HCT116 (cell line): Measurements from ENCODE around the gene IMMP2L. TPM values are rescaled to one million over a fixed set of nuclear protein-coding genes. Genes with fewer than 3 reads are reported as not detected.

ENCODE experiments used
- ATAC-seq: fragments of 200-7000 bp; cut with Tn5 transposase; 2 replicates; pipeline ENCODE4 v1.9.1; 2020; ENCODE audit warnings: mild to moderate bottlenecking, moderate library complexity
- BruUV-seq: library from RNA; stranded (reverse); fragments of 400-500 nt; replicated peaks from 2 replicates; lab custom pipeline; 2021; lab: Mats Ljungman, UMichigan
- CTCF ChIA-PET: fragments of 300-600 bp; sonication (Branson Sonifier 250); formaldehyde crosslinking; loops from one replicate; lab custom pipeline; 2021; ENCODE audit warnings: antibody characterized with exemption; lab: Charles Lee
- POLR2A ChIA-PET: fragments of 300-600, 350-600 bp; sonication (Branson Sonifier 250); formaldehyde crosslinking; loops from one replicate; lab custom pipeline; 2021; ENCODE audit warnings: antibody characterized with exemption; lab: Charles Lee
- RAD21 ChIA-PET, 2 experiments: fragments of 300-600 bp; sonication (Branson Sonifier 250); formaldehyde crosslinking; loops; one replicate each; lab custom pipeline; 2023; ENCODE audit warnings: low total read pairs in 2 of 2; ENCODE audit not compliant: uncharacterized antibody in 2 of 2, unreplicated experiment in 2 of 2, low non-redundant PET in 1 of 2; lab: Charles Lee
- DNase-seq: peaks from one replicate; pipeline ENCODE4 v3.0.0-alpha.2; 2010; ENCODE audit warnings: low read depth, low spot score
- H2AFZ ChIP-seq: fragments of 200-600 bp; shearing (Covaris generic), sonication (generic); 2 replicates; pipeline ENCODE4 v1.6.1; 2017; ENCODE audit warnings: low read depth, mixed run types, mixed read lengths, antibody characterized with exemption, low read length; ENCODE audit not compliant: poor library complexity, severe bottlenecking
- H3K27ac ChIP-seq: 2 replicates; pipeline ENCODE4 v1.5.1; 2012; ENCODE audit warnings: low read depth, low read length
- H3K27me3 ChIP-seq: fragments of 200-600 bp; sonication (generic); 2 replicates; pipeline ENCODE4 v1.6.1; 2016; ENCODE audit warnings: mixed run types, low read length, mixed read lengths; ENCODE audit not compliant: insufficient read depth
- H3K36me3 ChIP-seq, 2 experiments: fragments of 200-500 bp in 1 of 2; fragments of 200-600 bp in 1 of 2; sonication (Bioruptor generic) in 1 of 2; sonication (generic) in 1 of 2; 2 replicates each; pipeline versions ENCODE4 v1.5.1 to v1.6.1; 2014 to 2016; ENCODE audit warnings: low read length in 2 of 2, inconsistent platforms in 1 of 2, mixed read lengths in 1 of 2, mixed run types in 1 of 2; ENCODE audit not compliant: insufficient read depth in 2 of 2, control insufficient read depth in 1 of 2
- H3K4me1 ChIP-seq, 2 experiments: fragments of 200-600 bp in 1 of 2; sonication (generic) in 1 of 2; 2 replicates each; pipeline versions ENCODE4 v1.5.1 to v1.6.1; 2012 to 2017; ENCODE audit warnings: low read length in 2 of 2, inconsistent platforms in 1 of 2, mild to moderate bottlenecking in 1 of 2, mixed read lengths in 1 of 2, mixed run types in 1 of 2, moderate library complexity in 1 of 2; ENCODE audit not compliant: insufficient read depth in 2 of 2, control insufficient read depth in 1 of 2
- H3K4me2 ChIP-seq: fragments of 200-600 bp; sonication (generic); 2 replicates; pipeline ENCODE4 v1.6.1; 2017; ENCODE audit warnings: mixed run types, low read length, mixed read lengths
- H3K4me3 ChIP-seq, 2 experiments: fragments of 200-600 bp in 1 of 2; sonication (generic) in 1 of 2; replicated peaks in 1 of 2; 2 replicates each; pipeline ENCODE4 v1.5.1; 2011 to 2016; ENCODE audit warnings: low read length in 2 of 2, control low read depth in 1 of 2, low read depth in 1 of 2, mild to moderate bottlenecking in 1 of 2, mixed read lengths in 1 of 2, mixed run types in 1 of 2
- H3K79me2 ChIP-seq: fragments of 200-600 bp; sonication (generic); 2 replicates; pipeline ENCODE4 v1.6.1; 2017; ENCODE audit warnings: mild to moderate bottlenecking, mixed run types, low read length, moderate library complexity, mixed read lengths; ENCODE audit not compliant: insufficient read depth
- H3K9ac ChIP-seq: fragments of 200-600 bp; sonication (generic); 2 replicates; pipeline ENCODE4 v1.6.1; 2016; ENCODE audit warnings: low read length, mixed read lengths
- H3K9me2 ChIP-seq: fragments of 200-600 bp; sonication (generic), shearing (Covaris generic); 2 replicates; pipeline ENCODE4 v1.6.1; 2017; ENCODE audit warnings: mixed run types, mild to moderate bottlenecking, moderate library complexity; ENCODE audit not compliant: insufficient read depth
- H3K9me3 ChIP-seq, 2 experiments: fragments of 200-500 bp in 1 of 2; fragments of 200-600 bp in 1 of 2; sonication (Bioruptor generic) in 1 of 2; sonication (generic) in 1 of 2; 2 replicates each; pipeline ENCODE4 v1.6.1; 2014 to 2017; ENCODE audit warnings: low read length in 2 of 2, mixed read lengths in 2 of 2, inconsistent platforms in 1 of 2, low read depth in 1 of 2, mild to moderate bottlenecking in 1 of 2, mixed run types in 1 of 2, moderate library complexity in 1 of 2; ENCODE audit not compliant: control insufficient read depth in 1 of 2, insufficient read depth in 1 of 2
- H4K20me1 ChIP-seq: fragments of 200-600 bp; sonication (generic), shearing (Covaris generic); 2 replicates; pipeline ENCODE4 v1.6.1; 2017; ENCODE audit warnings: mixed run types, mild to moderate bottlenecking, moderate library complexity; ENCODE audit not compliant: insufficient read depth
- CEBPB ChIP-seq: IDR thresholded peaks from 2 replicates; pipeline ENCODE4 v1.6.1; 2012; ENCODE audit warnings: low read depth
- EGR1 ChIP-seq: IDR thresholded peaks from 2 replicates; pipeline ENCODE4 v1.6.1; 2012; ENCODE audit warnings: low read depth
- ELF1 ChIP-seq: IDR thresholded peaks from 2 replicates; pipeline ENCODE4 v1.6.1; 2012; ENCODE audit warnings: low read depth, borderline replicate concordance
- EZH2 ChIP-seq: fragments of 200-600 bp; sonication (generic); IDR thresholded peaks from 2 replicates; pipeline ENCODE4 v1.6.1; 2017; ENCODE audit warnings: antibody characterized with exemption, mixed run types
- SIN3A ChIP-seq: IDR thresholded peaks from 2 replicates; pipeline ENCODE4 v1.6.1; 2012; ENCODE audit warnings: low read depth
- TCF7L2 ChIP-seq: IDR thresholded peaks from 2 replicates; pipeline ENCODE4 v1.7.0; 2011; ENCODE audit warnings: borderline replicate concordance, inconsistent platforms; ENCODE audit not compliant: insufficient read depth, insufficient read length; ENCODE audit errors: extremely low read depth
- YY1 ChIP-seq: IDR thresholded peaks from 2 replicates; pipeline ENCODE4 v1.6.1; 2011; ENCODE audit warnings: low read length, low read depth, moderate library complexity, mild to moderate bottlenecking; ENCODE audit not compliant: insufficient replicate concordance; ENCODE audit errors: extremely low read depth
- ZBTB33 ChIP-seq: IDR thresholded peaks from 2 replicates; pipeline ENCODE4 v1.6.1; 2011; ENCODE audit warnings: mild to moderate bottlenecking, low read length, moderate library complexity; ENCODE audit not compliant: insufficient replicate concordance; ENCODE audit errors: extremely low read depth
- ZFX ChIP-seq: fragments of 450-650 bp; IDR thresholded peaks from 2 replicates; pipeline ENCODE4 v1.6.1; 2017
- ZNF274 ChIP-seq: fragments of 200-500 bp; sonication (Bioruptor generic); IDR thresholded peaks from 2 replicates; pipeline ENCODE4 v1.6.1; 2014; ENCODE audit warnings: mild to moderate bottlenecking, low read depth, low read length, inconsistent platforms
- intact Hi-C: fragments of 100-400 bp; cut with micrococcal nuclease; formaldehyde crosslinking; loops from 2 replicates; pipeline ENCODE4 v1.10.0; 2022
- total RNA-seq: library from RNA; stranded (reverse); gene quantifications from one replicate; pipeline ENCODE4 v1.2.1, GENCODE V29; 2021; ENCODE audit not compliant: unreplicated experiment
- TF ChIP-seq, protein P1 (sequence below), 3 experiments: fragments of 200-600 bp in 1 of 3; sonication (generic) in 1 of 3; IDR thresholded peaks in 2 of 3; conservative IDR thresholded peaks in 1 of 3; 2 replicates each; pipeline ENCODE4 v1.5.1; 2012 to 2017; ENCODE audit warnings: low read depth in 2 of 3, low read length in 2 of 3, antibody characterized with exemption in 1 of 3, borderline replicate concordance in 1 of 3, control low read depth in 1 of 3, mild to moderate bottlenecking in 1 of 3, mixed read lengths in 1 of 3, mixed run types in 1 of 3, moderate library complexity in 1 of 3; ENCODE audit not compliant: insufficient read depth in 1 of 3
- TF ChIP-seq, protein P2 (sequence below): IDR thresholded peaks from 2 replicates; pipeline ENCODE4 v1.6.1; 2012
- TF ChIP-seq, protein P3 (sequence below): IDR thresholded peaks from 2 replicates; pipeline ENCODE4 v1.6.1; 2012; ENCODE audit warnings: low read depth
- TF ChIP-seq, protein P4 (sequence below): IDR thresholded peaks from 2 replicates; pipeline ENCODE4 v1.6.1; 2012

The IMMP2L gene
- total RNA-seq, 1 experiment from 2014 or later = 21.1 TPM

DNA sequence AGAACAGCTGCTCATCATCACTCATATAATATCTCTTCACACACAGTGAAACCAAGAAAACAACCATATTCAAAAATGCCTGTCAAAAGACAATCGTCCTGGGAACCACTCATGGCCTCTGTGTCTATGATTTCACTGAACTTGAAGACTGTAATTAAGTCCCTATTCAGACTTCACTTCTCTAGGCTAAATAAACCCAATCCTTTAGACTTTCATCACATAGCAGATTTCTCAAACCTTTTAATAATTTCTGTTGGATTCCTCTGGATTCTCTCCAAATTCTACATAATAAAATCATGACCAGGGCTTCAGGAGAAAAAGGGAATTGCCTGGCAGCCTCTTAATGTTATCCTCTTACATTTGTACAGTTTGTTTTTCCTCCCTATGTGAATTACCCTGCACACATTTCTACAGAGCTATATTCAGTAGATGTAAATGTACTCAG, 270.2 kb downstream of the IMMP2L start:
- BruUV-seq = no TSS peak
- no peaks in the 10 kb centered on the region for H3K4me1 ChIP-seq
- H3K4me3 ChIP-seq = no peak overlapping the region
- no peaks in the 10 kb centered on the region for H3K79me2 ChIP-seq
- ATAC-seq (no peak), DNase-seq (no peak)
- H3K27ac ChIP-seq = no peak overlapping the region
- no peak overlapping the region for H3K4me2 ChIP-seq
- TF ChIP-seq ZFX = no peak
- TF ChIP-seq EGR1 = no peak
- TF ChIP-seq, protein P1, sequence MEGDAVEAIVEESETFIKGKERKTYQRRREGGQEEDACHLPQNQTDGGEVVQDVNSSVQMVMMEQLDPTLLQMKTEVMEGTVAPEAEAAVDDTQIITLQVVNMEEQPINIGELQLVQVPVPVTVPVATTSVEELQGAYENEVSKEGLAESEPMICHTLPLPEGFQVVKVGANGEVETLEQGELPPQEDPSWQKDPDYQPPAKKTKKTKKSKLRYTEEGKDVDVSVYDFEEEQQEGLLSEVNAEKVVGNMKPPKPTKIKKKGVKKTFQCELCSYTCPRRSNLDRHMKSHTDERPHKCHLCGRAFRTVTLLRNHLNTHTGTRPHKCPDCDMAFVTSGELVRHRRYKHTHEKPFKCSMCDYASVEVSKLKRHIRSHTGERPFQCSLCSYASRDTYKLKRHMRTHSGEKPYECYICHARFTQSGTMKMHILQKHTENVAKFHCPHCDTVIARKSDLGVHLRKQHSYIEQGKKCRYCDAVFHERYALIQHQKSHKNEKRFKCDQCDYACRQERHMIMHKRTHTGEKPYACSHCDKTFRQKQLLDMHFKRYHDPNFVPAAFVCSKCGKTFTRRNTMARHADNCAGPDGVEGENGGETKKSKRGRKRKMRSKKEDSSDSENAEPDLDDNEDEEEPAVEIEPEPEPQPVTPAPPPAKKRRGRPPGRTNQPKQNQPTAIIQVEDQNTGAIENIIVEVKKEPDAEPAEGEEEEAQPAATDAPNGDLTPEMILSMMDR (IDR thresholded peaks at IDR 0.05 in 2 of 3, conservative IDR thresholded peaks at IDR 0.05 in 1 of 3; ENCODE audit: borderline replicate concordance in 1 of 3, insufficient read depth in 1 of 3, low read depth in 2 of 3, low read length in 2 of 3) = no peak
- no peak for TF ChIP-seq YY1
- TF ChIP-seq ZNF274 = no peak
- no peak for TF ChIP-seq SIN3A
- TF ChIP-seq ELF1 = no peak
- TF ChIP-seq, protein P2, sequence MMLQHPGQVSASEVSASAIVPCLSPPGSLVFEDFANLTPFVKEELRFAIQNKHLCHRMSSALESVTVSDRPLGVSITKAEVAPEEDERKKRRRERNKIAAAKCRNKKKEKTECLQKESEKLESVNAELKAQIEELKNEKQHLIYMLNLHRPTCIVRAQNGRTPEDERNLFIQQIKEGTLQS = no peak
- TF ChIP-seq EZH2 = no peak
- TF ChIP-seq TCF7L2 = no peak
- TF ChIP-seq CEBPB = no peak
- TF ChIP-seq, protein P3, sequence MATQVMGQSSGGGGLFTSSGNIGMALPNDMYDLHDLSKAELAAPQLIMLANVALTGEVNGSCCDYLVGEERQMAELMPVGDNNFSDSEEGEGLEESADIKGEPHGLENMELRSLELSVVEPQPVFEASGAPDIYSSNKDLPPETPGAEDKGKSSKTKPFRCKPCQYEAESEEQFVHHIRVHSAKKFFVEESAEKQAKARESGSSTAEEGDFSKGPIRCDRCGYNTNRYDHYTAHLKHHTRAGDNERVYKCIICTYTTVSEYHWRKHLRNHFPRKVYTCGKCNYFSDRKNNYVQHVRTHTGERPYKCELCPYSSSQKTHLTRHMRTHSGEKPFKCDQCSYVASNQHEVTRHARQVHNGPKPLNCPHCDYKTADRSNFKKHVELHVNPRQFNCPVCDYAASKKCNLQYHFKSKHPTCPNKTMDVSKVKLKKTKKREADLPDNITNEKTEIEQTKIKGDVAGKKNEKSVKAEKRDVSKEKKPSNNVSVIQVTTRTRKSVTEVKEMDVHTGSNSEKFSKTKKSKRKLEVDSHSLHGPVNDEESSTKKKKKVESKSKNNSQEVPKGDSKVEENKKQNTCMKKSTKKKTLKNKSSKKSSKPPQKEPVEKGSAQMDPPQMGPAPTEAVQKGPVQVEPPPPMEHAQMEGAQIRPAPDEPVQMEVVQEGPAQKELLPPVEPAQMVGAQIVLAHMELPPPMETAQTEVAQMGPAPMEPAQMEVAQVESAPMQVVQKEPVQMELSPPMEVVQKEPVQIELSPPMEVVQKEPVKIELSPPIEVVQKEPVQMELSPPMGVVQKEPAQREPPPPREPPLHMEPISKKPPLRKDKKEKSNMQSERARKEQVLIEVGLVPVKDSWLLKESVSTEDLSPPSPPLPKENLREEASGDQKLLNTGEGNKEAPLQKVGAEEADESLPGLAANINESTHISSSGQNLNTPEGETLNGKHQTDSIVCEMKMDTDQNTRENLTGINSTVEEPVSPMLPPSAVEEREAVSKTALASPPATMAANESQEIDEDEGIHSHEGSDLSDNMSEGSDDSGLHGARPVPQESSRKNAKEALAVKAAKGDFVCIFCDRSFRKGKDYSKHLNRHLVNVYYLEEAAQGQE = no peak
- TF ChIP-seq, protein P4, sequence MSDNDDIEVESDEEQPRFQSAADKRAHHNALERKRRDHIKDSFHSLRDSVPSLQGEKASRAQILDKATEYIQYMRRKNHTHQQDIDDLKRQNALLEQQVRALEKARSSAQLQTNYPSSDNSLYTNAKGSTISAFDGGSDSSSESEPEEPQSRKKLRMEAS = no peak
- no peak for TF ChIP-seq ZBTB33
- H3K27me3 ChIP-seq = no peaks in the 10 kb centered on the region
- no peaks in the 10 kb centered on the region; the same call in 1 of the 2 replicates for H4K20me1 ChIP-seq
- H3K9ac ChIP-seq = no peak overlapping the region
- H3K36me3 ChIP-seq = no peaks in the 10 kb centered on the region
- no peak overlapping the region for H2AFZ ChIP-seq
- no peaks in the 10 kb centered on the region for H3K9me2 ChIP-seq
- CTCF ChIA-PET = no interaction called here
- no peaks in the 10 kb centered on the region for H3K9me3 ChIP-seq
- RAD21 ChIA-PET = no interaction called here
- intact Hi-C loops = no loop called here
- POLR2A ChIA-PET = no interaction called here
